Activated CD4-positive, alpha-beta T cell treated with anti-CD3 and anti-CD28 coated beads, Interleukin-2, amount 10 ng/mL, durations not matched to agents 24 days and 14 days (primary cell): ENCODE data around the gene PRKD1. TPM values are rescaled to one million over a fixed set of nuclear protein-coding genes. Genes with fewer than 3 reads are reported as not detected.

Experiments used
- DNase-seq: peaks from one replicate; pipeline ENCODE4 v3.0.0; 2022
- H3K27ac Mint-ChIP-seq: one replicate; pipeline ENCODE4 v1.8.0; 2022; ENCODE audit warnings: mild to moderate bottlenecking, mixed read lengths
- H3K27me3 Mint-ChIP-seq: one replicate; pipeline ENCODE4 v1.8.0; 2022; ENCODE audit warnings: mixed read lengths
- H3K36me3 Mint-ChIP-seq: one replicate; pipeline ENCODE4 v1.8.0; 2022; ENCODE audit warnings: low read depth, mild to moderate bottlenecking, mixed read lengths
- H3K4me1 Mint-ChIP-seq: one replicate; pipeline ENCODE4 v1.8.0; 2021; ENCODE audit warnings: mixed read lengths
- H3K4me3 Mint-ChIP-seq: one replicate; pipeline ENCODE4 v1.8.0; 2022; ENCODE audit warnings: mild to moderate bottlenecking, moderate library complexity, mixed read lengths
- H3K9me3 Mint-ChIP-seq: one replicate; pipeline ENCODE4 v1.8.0; 2021; ENCODE audit warnings: mixed read lengths
- intact Hi-C: fragments of 100-400 bp; cut with micrococcal nuclease; formaldehyde crosslinking; loops from one replicate; pipeline ENCODE4 v1.15.1; 2023
- total RNA-seq: library from RNA; stranded (reverse); gene quantifications from 2 replicates; pipeline ENCODE4 v1.2.3, GENCODE V29; 2022

The PRKD1 gene
- total RNA-seq, 1 donor from 2014 or later, result not detected

DNA sequence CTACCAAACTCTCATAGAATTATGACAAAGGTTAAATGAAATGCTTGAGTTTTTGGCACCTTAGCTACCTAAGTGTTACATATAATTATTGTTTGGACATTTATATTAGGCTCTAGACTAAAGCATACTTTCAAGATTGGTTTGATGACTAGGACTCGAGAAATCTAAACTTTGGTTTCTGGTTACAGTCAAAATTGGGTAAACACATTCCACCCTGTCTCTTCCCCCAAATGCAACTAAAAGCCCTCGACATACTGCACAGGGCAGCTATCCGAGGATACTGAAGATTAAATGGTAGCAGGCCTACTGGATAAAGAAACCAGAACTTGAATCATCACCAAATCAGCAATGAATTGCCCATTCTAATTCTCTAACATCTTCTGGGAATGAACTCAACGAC lies 369.1 kb downstream of the PRKD1 start:
- no peaks in the 10 kb centered on the region for H3K9me3 Mint-ChIP-seq
- H3K27ac Mint-ChIP-seq, result no peak overlapping the region
- intact Hi-C loops, result no loop called here
- H3K4me3 Mint-ChIP-seq, result no peak overlapping the region
- H3K4me1 Mint-ChIP-seq, result no peaks in the 10 kb centered on the region
- H3K27me3 Mint-ChIP-seq, result no peaks in the 10 kb centered on the region
- no peaks in the 10 kb centered on the region for H3K36me3 Mint-ChIP-seq
- no peak for DNase-seq

DNA sequence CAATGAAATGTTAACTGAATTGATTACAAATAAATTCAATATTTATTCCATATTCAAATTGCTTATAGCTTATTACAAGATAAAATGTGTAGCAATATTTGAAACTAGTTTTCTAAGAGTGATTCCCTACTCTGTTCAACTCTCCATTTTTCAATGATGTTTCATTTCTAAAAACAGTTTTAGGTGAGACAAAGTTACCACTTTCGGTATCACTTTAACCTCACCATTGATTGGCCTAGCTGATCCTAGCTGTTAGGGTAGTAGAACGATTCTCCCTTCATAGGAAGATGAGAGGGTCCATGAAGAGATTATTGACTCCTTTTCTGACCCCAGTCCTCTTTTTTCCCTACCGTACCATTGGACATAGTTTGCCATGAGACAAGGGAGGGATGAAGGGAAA lies 373.3 kb downstream of the PRKD1 start:
- Mint-ChIP-seq H3K4me3 (no peak overlapping the region), H3K36me3 (no peaks in the 10 kb centered on the region), H3K27me3 (no peaks in the 10 kb centered on the region), H3K27ac (no peak overlapping the region), H3K4me1 (no peaks in the 10 kb centered on the region), H3K9me3 (no peaks in the 10 kb centered on the region)
- intact Hi-C loops, result no loop called here
- DNase-seq, result no peak

GRCh38 chr14:29553427-29553826 lies 374.2 kb downstream of the PRKD1 start:
- H3K36me3 Mint-ChIP-seq, result no peaks in the 10 kb centered on the region
- intact Hi-C loops, result no loop called here
- H3K4me1 Mint-ChIP-seq, result no peaks in the 10 kb centered on the region
- no peak overlapping the region for H3K4me3 Mint-ChIP-seq
- H3K9me3 Mint-ChIP-seq, result no peaks in the 10 kb centered on the region
- no peaks in the 10 kb centered on the region for H3K27me3 Mint-ChIP-seq
- H3K27ac Mint-ChIP-seq, result no peak overlapping the region
- DNase-seq, result no peak

DNA sequence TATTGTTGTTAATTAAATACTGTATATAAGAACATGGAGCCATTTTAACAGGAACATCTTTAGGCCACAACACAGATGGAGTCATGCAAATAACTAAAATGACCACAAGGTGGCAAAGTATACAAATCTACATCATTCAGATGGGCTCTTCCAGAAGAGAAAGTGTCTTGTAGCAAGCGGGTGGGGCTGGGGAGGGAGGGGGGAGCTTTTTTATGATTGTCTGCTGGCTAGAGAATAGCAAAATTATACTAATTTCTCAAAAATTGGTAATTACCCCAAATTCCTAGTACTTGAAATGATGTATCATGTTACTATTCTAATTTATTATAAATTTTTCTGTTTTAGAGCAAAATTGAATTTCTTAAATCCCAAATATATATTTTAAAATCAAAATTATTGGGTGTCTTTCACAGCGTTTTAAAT lies 378.7 kb downstream of the PRKD1 start:
- Mint-ChIP-seq H3K4me3 (no peak overlapping the region), H3K27me3 (no peaks in the 10 kb centered on the region), H3K9me3 (no peaks in the 10 kb centered on the region), H3K4me1 (no peaks in the 10 kb centered on the region), H3K27ac (no peak overlapping the region), H3K36me3 (no peaks in the 10 kb centered on the region)
- DNase-seq, result no peak
- intact Hi-C loops, result loop anchor here (2.0 kb wide), 2 partner anchors 666 to 894 kb away; no protein-coding TSS in a partner anchor

- Mint-ChIP-seq H3K4me1 (no peaks in the 10 kb centered on the region), H3K27ac (no peak overlapping the region), H3K4me3 (no peak overlapping the region), H3K9me3 (no peaks in the 10 kb centered on the region), H3K36me3 (no peaks in the 10 kb centered on the region), H3K27me3 (no peaks in the 10 kb centered on the region)
- intact Hi-C loops, result no loop called here
- DNase-seq, result no peak
These were observed 381.9 kb downstream of the PRKD1 start for GRCh38 chr14:29545714-29546113.

GRCh38 chr14:29536886-29537511 lies 390.6 kb downstream of the PRKD1 start:
- no peak overlapping the region for H3K27ac Mint-ChIP-seq
- intact Hi-C loops, result loop anchor here (10.0 kb wide), 1 partner anchor 782 kb away; no protein-coding TSS in a partner anchor
- no peaks in the 10 kb centered on the region for H3K36me3 Mint-ChIP-seq
- no peak overlapping the region for H3K4me3 Mint-ChIP-seq
- no peaks in the 10 kb centered on the region for H3K4me1 Mint-ChIP-seq
- H3K27me3 Mint-ChIP-seq, result no peaks in the 10 kb centered on the region
- H3K9me3 Mint-ChIP-seq, result no peaks in the 10 kb centered on the region
- DNase-seq, result no peak

GRCh38 chr14:29529418-29529817 lies 398.2 kb downstream of the PRKD1 start:
- Mint-ChIP-seq H3K27ac (no peak overlapping the region), H3K4me1 (no peaks in the 10 kb centered on the region), H3K27me3 (no peaks in the 10 kb centered on the region), H3K36me3 (no peaks in the 10 kb centered on the region), H3K9me3 (no peaks in the 10 kb centered on the region), H3K4me3 (no peak overlapping the region)
- intact Hi-C loops, result no loop called here
- no peak for DNase-seq

DNA sequence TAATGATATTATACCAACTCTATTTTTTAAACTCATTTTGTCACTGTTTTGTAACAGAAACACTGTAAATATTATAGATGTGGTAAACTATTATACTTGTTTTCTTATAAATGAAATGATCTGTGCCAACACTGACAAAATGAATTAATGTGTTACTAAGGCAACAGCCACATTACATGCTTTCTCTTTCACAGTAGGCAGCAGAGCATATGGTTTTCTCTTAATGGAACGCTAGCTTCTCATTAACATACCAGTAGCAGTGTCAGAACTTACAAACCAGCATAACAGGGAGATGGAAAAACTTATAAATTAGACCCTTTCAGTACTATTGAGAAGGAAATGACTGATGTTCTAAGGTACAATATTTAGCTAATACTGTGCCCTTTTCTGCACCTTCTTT lies 398.8 kb downstream of the PRKD1 start:
- Mint-ChIP-seq H3K4me3 (no peak overlapping the region), H3K27me3 (no peaks in the 10 kb centered on the region), H3K27ac (no peak overlapping the region), H3K36me3 (no peaks in the 10 kb centered on the region), H3K4me1 (no peaks in the 10 kb centered on the region), H3K9me3 (no peaks in the 10 kb centered on the region)
- intact Hi-C loops, result no loop called here
- DNase-seq, result no peak

DNA sequence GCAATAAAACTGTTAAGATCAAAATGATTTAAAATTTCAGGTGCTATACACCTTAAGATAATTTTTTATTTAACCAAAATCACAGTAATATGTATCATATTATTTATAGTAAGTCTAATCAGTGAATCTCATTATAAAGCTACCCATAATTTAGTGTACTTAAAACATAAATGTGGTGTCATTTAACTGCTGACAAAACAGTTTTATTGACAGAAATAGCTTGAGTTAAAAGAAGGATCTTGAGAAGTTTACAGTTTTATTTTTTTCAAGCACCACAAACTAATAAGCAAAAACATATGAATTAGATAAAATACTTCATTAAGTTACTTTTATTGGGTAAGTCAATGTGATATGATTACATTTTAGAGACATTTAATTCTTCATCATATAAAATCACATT lies 400.4 kb downstream of the PRKD1 start:
- Mint-ChIP-seq H3K36me3 (no peaks in the 10 kb centered on the region), H3K4me1 (no peaks in the 10 kb centered on the region), H3K4me3 (no peak overlapping the region), H3K9me3 (no peaks in the 10 kb centered on the region), H3K27me3 (no peaks in the 10 kb centered on the region), H3K27ac (no peak overlapping the region)
- no peak for DNase-seq
- intact Hi-C loops, result no loop called here
